Subcutaneous abdominal adipose tissue (tissue), 5 donors: Measurements from ENCODE around the gene PARP9.

Source experiments
- H3K27ac ChIP-seq: one replicate; pipeline ENCODE4 v1.7.0; 2013; ENCODE audit warnings: low read depth, mild to moderate bottlenecking, inconsistent platforms, low read length, moderate library complexity
- H3K27me3 ChIP-seq, 5 donors: one replicate each; pipeline ENCODE4 v1.7.0; 2013; ENCODE audit warnings: low read length in 5 of 5, inconsistent platforms in 1 of 5; ENCODE audit not compliant: control insufficient read depth in 5 of 5, insufficient read depth in 4 of 5
- H3K36me3 ChIP-seq, 5 donors: one replicate each; pipeline ENCODE4 v1.7.0; 2013; ENCODE audit warnings: low read length in 5 of 5; ENCODE audit not compliant: control insufficient read depth in 5 of 5, insufficient read depth in 5 of 5
- H3K4me1 ChIP-seq, 5 donors: one replicate each; pipeline ENCODE4 v1.7.0; 2013; ENCODE audit warnings: low read length in 5 of 5, mild to moderate bottlenecking in 3 of 5, moderate library complexity in 1 of 5; ENCODE audit not compliant: control insufficient read depth in 5 of 5, insufficient read depth in 5 of 5
- H3K4me3 ChIP-seq, 5 donors: one replicate each; pipeline ENCODE4 v1.7.0; 2013; ENCODE audit warnings: low read length in 5 of 5, low read depth in 1 of 5
- H3K9ac ChIP-seq, 5 donors: one replicate each; pipeline ENCODE4 v1.7.0; 2013; ENCODE audit warnings: low read length in 5 of 5, mild to moderate bottlenecking in 4 of 5, moderate library complexity in 3 of 5
- H3K9me3 ChIP-seq, 5 donors: one replicate each; pipeline ENCODE4 v1.7.0; 2013; ENCODE audit warnings: low read length in 5 of 5; ENCODE audit not compliant: control insufficient read depth in 5 of 5
- donor health status: healthy.
- donor health status: healthy.
- donor health status: healthy.
- donor health status: healthy.
- donor health status: healthy.

PARP9 gene

DNA sequence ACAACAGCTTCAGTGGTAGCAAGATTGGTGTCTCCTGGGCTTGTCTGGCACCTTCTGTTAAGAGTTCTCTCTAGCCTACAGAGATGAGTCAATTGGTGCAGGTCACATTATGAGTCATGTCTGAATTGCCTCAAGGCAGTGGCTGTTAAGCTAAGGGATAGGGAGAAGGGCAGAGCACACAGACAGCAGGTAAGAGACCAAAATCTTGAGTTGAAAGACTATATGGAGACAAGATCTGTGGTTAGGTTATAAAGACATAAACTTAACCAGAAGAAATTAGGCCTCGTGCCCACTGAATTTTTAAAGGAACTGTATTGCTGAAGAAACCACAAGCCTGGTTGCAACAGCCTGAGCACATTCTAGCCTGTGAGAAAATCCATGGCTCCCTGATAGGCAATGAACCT is 30.2 kb downstream of the PARP9 start:
- no peaks in the 10 kb centered on the region for H3K9me3 ChIP-seq
- H3K4me3 ChIP-seq, result no peak overlapping the region
- peaks cover 0 to 3% (median 0%) of the 10 kb centered on the region in 5 donors for H3K4me1 ChIP-seq
- peaks cover 36 to 82% (median 60%) of the 10 kb centered on the region in 5 donors for H3K36me3 ChIP-seq
- H3K27ac ChIP-seq, result no peak overlapping the region
- no peak overlapping the region for H3K9ac ChIP-seq
- no peaks in the 10 kb centered on the region for H3K27me3 ChIP-seq

DNA sequence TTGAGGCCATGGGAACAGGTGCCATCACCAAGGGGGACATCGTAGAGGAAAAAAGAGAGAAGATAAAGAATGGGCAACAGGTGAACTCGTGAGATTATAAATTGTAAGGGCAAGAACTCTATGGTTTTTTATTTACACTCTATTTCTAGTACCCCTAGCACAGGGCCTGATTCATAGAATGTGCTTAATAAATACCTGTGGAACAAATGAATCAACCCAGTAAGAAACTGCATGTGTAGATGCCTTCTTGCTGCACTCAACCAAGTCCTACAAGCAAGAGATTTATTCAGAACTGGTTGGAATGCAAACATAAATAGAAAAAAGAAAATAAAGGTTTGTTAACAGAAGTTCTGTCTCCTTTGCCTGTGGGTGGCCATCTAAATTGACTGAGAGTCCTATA is 30.6 kb downstream of the PARP9 start:
- Histone ChIP-seq H3K36me3 (peaks cover 36 to 84% (median 60%) of the 10 kb centered on the region in 5 donors), H3K9me3 (no peaks in the 10 kb centered on the region), H3K4me1 (peaks cover 0 to 3% (median 0%) of the 10 kb centered on the region in 5 donors), H3K27ac (no peak overlapping the region), H3K4me3 (no peak overlapping the region), H3K9ac (no peak overlapping the region), H3K27me3 (no peaks in the 10 kb centered on the region)

DNA sequence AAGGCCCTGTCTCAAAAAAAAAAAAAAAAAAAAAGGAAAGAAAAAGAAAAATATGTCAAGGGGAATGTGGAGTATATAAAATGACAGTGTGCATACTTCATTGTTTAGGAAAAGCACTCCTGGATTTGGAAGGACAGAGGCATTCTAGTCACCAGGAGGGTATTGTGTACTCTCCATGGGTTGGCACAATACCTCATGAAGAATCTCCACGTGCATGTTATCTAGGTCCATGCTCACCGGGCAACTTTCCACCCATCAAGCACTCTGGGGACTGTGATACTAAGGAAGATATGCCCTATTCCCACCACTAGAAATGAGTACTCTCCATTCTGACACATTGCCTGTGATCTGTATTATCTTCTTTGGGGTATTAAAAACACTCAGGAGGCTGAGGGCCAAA is 33.9 kb downstream of the PARP9 start:
- H3K36me3 ChIP-seq, result peaks cover 32 to 78% (median 56%) of the 10 kb centered on the region in 5 donors
- H3K4me3 ChIP-seq, result no peak overlapping the region
- H3K27ac ChIP-seq, result no peak overlapping the region
- no peak overlapping the region for H3K9ac ChIP-seq
- no peaks in the 10 kb centered on the region for H3K9me3 ChIP-seq
- H3K27me3 ChIP-seq, result no peaks in the 10 kb centered on the region
- H3K4me1 ChIP-seq, result no peaks in the 10 kb centered on the region

DNA sequence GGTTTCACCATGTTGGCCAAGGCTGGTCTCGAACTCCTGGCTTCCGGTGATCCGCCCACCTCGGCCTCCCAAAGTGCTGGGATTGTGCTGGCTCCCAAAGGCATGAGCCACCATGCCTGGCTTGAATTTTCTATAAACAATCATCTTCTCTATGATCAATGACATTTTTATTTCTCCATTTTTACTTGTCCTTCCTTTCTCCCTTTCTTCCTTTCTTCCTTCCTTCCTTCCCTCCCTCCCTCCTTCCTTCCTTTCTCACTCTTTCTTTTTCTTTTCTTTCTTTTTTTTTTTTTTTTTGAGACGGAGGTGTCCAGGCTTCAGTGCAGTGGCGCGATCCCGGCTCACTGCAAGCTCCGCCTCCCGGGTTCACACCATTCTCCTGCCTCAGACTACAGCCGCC is 40.8 kb downstream of the PARP9 start:
- Histone ChIP-seq H3K36me3 (peaks cover 8 to 19% (median 14%) of the 10 kb centered on the region in 5 donors), H3K27me3 (no peaks in the 10 kb centered on the region), H3K27ac (no peak overlapping the region), H3K4me1 (no peaks in the 10 kb centered on the region), H3K9me3 (no peaks in the 10 kb centered on the region), H3K9ac (no peak overlapping the region), H3K4me3 (no peak overlapping the region)

DNA sequence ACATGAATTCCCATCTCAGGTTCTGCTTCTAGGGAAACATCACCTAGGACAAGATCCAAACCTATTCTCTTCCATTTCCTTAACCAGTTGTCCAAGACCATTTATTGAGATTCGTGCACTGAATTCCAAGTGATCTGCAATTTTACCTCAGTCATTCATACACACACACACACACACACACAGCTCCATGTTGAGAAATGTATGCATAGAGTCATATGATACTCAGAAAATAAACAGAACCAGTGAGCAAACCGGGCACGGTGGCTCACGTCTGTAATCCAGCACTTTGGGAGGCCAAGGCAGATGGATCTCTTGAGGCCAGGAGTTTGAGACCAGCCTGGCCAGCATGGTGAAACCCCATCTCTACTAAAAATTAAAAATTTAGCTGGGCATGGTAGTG is 43.2 kb downstream of the PARP9 start:
- H3K4me1 ChIP-seq, result no peaks in the 10 kb centered on the region
- H3K36me3 ChIP-seq, result no peaks in the 10 kb centered on the region
- no peaks in the 10 kb centered on the region for H3K27me3 ChIP-seq
- H3K27ac ChIP-seq, result no peak overlapping the region
- H3K9ac ChIP-seq, result no peak overlapping the region
- no peaks in the 10 kb centered on the region for H3K9me3 ChIP-seq
- no peak overlapping the region for H3K4me3 ChIP-seq

DNA sequence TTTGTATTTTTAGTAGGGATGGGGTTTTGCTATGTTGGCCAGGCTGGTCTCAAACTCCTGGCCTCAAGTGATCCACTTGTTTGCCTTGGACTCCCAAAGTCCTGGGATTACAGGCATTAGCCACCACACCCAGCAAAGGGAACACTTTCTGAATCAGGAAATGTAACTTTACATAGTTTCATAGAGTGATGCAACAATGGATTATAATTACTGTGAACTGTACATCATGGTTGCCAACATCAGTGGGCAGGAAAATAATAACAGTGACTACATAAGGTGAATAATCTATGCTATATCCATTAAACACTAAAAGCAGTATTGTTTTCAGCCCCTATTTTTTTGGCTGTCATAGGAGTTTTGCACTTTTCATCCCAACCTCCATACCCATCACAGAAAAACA is 44.4 kb downstream of the PARP9 start:
- Histone ChIP-seq H3K36me3 (no peaks in the 10 kb centered on the region), H3K9me3 (no peaks in the 10 kb centered on the region), H3K9ac (no peak overlapping the region), H3K27me3 (no peaks in the 10 kb centered on the region), H3K4me3 (no peak overlapping the region), H3K27ac (no peak overlapping the region), H3K4me1 (peaks cover 0 to 6% (median 4%) of the 10 kb centered on the region in 5 donors)

DNA sequence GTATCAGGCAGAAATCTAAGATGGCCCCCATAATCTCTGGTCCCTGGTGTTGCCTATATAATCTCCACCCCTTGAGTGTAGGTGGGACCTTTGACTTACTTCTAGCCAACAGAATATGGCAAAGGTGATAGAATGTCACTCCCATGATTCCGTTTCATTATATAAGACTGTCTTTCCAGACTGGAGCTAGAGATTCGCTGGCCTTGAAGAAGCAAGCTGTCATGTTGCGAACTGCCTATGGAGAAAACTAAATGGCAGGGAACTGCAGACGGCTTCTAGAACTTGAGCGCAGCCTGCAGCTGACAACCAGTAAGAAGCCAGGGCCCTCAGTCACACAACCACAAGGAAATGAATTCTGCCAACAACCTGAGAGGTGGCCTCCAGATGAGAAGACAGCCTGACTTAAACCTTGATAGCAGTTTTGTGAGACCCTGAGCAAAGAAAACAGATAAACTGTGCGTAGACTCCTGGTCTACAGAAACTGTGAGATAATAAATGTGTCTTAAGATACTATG is 47.2 kb downstream of the PARP9 start:
- Histone ChIP-seq H3K36me3 (no peaks in the 10 kb centered on the region), H3K4me1 (peaks cover 0 to 22% (median 18%) of the 10 kb centered on the region in 5 donors), H3K9me3 (no peaks in the 10 kb centered on the region), H3K27ac (no peak overlapping the region), H3K4me3 (no peak overlapping the region), H3K27me3 (no peaks in the 10 kb centered on the region), H3K9ac (no peak overlapping the region)

DNA sequence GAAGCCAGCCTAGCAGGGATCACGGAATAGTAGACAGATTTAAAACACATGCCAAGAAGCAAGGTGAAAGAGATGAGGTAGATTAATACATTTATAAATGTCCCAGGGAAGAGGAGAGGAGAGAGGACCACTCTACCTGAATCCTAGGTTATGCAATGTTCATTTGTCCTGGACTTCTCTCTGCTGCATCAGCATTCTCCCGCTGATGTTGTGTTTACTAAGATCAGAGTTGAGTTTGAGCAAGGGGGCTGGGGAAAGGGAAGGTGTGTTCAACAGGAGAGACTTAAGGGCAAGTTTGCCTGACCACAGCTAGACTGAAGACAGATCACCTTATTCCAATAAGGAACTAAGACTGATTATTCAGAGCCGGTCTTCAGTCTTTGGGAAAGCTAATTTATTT is 48.2 kb downstream of the PARP9 start:
- H3K27me3 ChIP-seq, result no peaks in the 10 kb centered on the region
- peaks cover 0 to 29% (median 23%) of the 10 kb centered on the region in 5 donors for H3K4me1 ChIP-seq
- no peaks in the 10 kb centered on the region for H3K9me3 ChIP-seq
- no peaks in the 10 kb centered on the region for H3K36me3 ChIP-seq
- no peak overlapping the region for H3K9ac ChIP-seq
- H3K27ac ChIP-seq, result no peak overlapping the region
- no peak overlapping the region for H3K4me3 ChIP-seq

DNA sequence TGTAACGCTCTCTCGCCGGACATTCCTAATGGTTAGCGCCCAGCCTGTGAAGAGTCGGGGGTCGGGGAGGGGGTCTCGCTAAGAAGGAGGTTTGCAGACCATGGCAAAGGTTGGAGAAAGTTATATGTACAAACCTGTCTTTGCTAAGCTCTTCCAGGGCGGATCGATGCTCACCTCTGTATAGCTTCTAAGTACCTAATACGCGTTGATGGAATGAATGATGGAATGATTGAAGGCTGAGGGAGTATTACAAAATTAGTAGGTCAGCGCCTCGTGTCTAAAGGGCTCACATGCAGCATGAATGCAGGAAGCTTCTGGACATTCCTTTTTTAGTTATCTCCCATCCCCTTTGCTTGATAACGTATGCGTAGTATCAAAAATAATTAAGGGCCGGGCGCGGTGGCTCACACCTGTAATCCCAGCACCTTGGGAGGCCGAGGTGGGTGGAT is 49.1 kb downstream of the PARP9 start:
- Histone ChIP-seq H3K27me3 (no peaks in the 10 kb centered on the region), H3K9me3 (no peaks in the 10 kb centered on the region), H3K9ac (peak overlapping the region in 4 of 5 donors; percentile 81 to 94 (median 90)), H3K4me1 (peaks cover 0 to 29% (median 25%) of the 10 kb centered on the region in 5 donors), H3K36me3 (no peaks in the 10 kb centered on the region), H3K27ac (peak overlapping the region; percentile 93), H3K4me3 (peak overlapping the region; percentile 76 to 90 (median 86))

DNA sequence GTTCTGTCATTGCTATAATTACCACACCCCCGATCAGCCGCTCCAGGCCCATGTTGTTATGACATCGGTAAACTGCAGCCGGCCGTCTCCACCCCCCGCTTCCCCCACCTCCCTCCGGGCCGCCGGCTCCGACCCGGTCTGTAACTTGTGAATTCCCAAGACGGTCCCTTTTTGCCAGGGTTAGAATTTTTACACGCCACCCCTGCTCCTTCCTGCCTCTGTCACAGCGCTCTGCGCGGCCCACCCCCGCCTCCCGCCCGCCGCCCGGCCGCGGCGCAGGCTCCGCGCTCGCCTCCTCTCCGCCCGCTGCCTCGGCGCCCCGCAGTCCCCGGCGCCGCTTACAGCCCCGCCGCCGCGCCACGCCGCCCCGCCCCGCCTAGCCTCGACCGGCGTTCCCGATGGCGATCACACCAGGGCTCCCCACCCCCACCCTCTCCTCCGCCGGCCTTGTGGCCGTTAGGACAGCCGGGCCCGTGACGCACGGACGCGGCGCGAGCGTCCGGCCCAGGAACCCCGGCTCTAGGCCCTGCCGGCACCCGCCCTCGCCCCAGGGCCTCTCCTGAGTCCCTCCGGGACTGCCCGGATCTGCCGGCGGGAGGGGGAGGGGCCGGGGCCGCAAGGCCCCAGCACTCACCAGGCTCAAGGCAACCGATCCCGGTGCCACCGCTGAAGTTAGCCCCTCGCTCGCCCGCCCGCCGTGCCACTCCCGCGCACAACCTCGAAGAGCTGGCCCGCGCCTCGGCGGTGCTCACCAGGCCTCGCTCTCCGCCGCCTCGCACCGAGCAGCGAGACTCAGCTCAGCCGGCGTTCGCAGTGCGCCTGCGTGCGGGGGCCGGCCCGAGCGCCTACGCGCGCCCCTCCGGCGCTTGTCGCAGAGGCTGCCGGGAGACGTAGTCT is 49.7 kb downstream of the PARP9 start, which contains the start of gene KPNA1:
TSS of gene KPNA1 (minus strand) at position 817 of the 897 bp plus-strand sequence. CDS start 18,374 bp downstream, outside the sequence.
- Histone ChIP-seq H3K36me3 (no peaks in the 10 kb centered on the region), H3K4me1 (peaks cover 0 to 29% (median 25%) of the 10 kb centered on the region in 5 donors), H3K9me3 (no peaks in the 10 kb centered on the region), H3K27ac (peak within 1 kb of the TSS; percentile 93), H3K27me3 (no peaks in the 10 kb centered on the region), H3K9ac (peak within 1 kb of the TSS; percentile 29 to 94 (median 87)), H3K4me3 (peak within 1 kb of the TSS; percentile 76 to 90 (median 86))
